ENCODE measurements around the gene ARHGDIG. TPM values are rescaled to one million over a fixed set of nuclear protein-coding genes. Genes with fewer than 3 reads are reported as not detected.
A peak's percentile ranks its signal among the peaks of the same experiment; 100 is the strongest.
"Not testable (repeated sequence)": the region's sequence is repeated elsewhere in the genome, so short reads cannot be mapped to it uniquely, and the experiment has no call there.

ARHGDIG gene
- total RNA-seq, 2 experiments from 2014 or later, result not detected

DNA sequence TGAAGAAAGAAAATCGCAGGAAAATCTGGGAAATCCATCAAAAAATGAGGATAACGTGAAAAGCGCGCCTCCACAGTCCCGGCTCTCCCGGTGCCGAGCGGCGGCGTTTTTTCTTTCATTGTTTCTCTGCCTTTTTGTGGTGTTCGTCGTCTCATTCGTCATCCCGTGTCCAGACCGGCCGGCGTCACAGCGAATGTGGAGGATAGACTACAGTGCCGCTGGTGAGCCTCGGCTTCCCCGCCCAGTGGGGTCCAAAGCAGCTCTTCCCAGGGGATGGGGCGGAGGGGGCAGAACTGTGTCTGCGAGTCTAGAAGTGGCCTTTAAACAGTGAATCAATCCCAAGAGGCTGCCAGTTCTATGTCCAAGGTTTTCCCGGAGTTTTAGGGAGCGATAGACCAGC is 25.9 kb upstream of the ARHGDIG start:
- POLR2A ChIA-PET, result interaction anchor here (1.3 to 2.2 kb wide), 2 partner anchors 20 to 27 kb away, joined by 6 to 24 read pairs; partner anchors contain the start of gene FAM234A
- H3K4me1 Mint-ChIP-seq, result peaks cover 47% of the 10 kb centered on the region

DNA sequence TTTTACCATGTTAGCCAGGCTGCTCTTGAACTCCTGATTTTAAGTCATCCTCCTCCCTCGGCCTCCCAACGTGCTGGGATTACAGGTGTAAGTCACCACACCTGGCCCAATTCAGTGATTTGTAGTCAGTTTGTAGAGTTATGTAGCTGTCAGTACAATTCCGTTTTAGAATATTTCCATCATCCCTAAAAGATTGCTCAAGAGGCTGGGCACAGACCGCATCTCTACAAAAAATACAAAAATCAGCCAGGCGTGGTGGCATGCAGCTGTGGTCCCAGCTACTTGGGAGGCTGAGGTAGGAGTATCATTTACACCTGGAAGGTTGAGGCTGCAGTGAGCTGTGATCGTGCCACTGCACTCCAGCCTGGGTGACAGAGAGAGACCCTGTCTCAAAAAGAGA is 25.2 kb upstream of the ARHGDIG start:
- Mint-ChIP-seq H3K9me3 (no peaks in the 10 kb centered on the region), H3K27me3 (no peaks in the 10 kb centered on the region), H3K4me1 (peaks cover 48% of the 10 kb centered on the region), H3K4me3 (peak overlapping the region; percentile 37), H3K36me3 (ENCODE audit: low read depth) (peaks cover 16% of the 10 kb centered on the region), H3K27ac (peak overlapping the region; percentile 81)
- no peak for DNase-seq
- ChIA-PET POLR2A (interaction anchor here (1.3 kb wide), 1 partner anchor 27 kb away, joined by 6 read pairs; no protein-coding TSS in a partner anchor), CTCF (interaction anchor here (1.4 kb wide), 1 partner anchor 148 kb away, joined by 4 read pairs; no protein-coding TSS in a partner anchor)

More for the DNA sequence above, 25.9 kb upstream of the ARHGDIG start:
- DNase-seq, result no peak
- no peak overlapping the region for H3K27ac Mint-ChIP-seq
- CTCF ChIA-PET, result interaction anchor here (1.4 to 2.4 kb wide), 2 partner anchors 20 to 147 kb away, joined by 4 to 10 read pairs; partner anchors contain the start of gene FAM234A
- no peaks in the 10 kb centered on the region for H3K27me3 Mint-ChIP-seq
- peaks cover 17% of the 10 kb centered on the region for H3K36me3 Mint-ChIP-seq (ENCODE audit: low read depth)
- no peaks in the 10 kb centered on the region for H3K9me3 Mint-ChIP-seq
- peak overlapping the region; percentile 51 for H3K4me3 Mint-ChIP-seq

- H3K27me3 Mint-ChIP-seq, POLR2A ChIA-PET, H3K9me3 Mint-ChIP-seq, CTCF ChIA-PET, H3K27ac Mint-ChIP-seq, DNase-seq, H3K4me3 Mint-ChIP-seq: not testable (repeated sequence)
- peaks cover 19% of the 10 kb centered on the region for H3K36me3 Mint-ChIP-seq (ENCODE audit: low read depth)
- peaks cover 34% of the 10 kb centered on the region for H3K4me1 Mint-ChIP-seq
These were observed 22.3 kb upstream of the ARHGDIG start for GRCh38 chr16:258091-258490.

GRCh38 chr16:259226-259625 is 21.2 kb upstream of the ARHGDIG start:
- ChIA-PET POLR2A (no interaction called here), CTCF (no interaction called here)
- peak overlapping the region; percentile 7 for H3K27ac Mint-ChIP-seq
- H3K27me3 Mint-ChIP-seq, result no peaks in the 10 kb centered on the region
- H3K36me3 Mint-ChIP-seq (ENCODE audit: low read depth), result peaks cover 15% of the 10 kb centered on the region
- no peaks in the 10 kb centered on the region for H3K9me3 Mint-ChIP-seq
- DNase-seq, result no peak
- peaks cover 25% of the 10 kb centered on the region for H3K4me1 Mint-ChIP-seq
- no peak overlapping the region for H3K4me3 Mint-ChIP-seq

DNA sequence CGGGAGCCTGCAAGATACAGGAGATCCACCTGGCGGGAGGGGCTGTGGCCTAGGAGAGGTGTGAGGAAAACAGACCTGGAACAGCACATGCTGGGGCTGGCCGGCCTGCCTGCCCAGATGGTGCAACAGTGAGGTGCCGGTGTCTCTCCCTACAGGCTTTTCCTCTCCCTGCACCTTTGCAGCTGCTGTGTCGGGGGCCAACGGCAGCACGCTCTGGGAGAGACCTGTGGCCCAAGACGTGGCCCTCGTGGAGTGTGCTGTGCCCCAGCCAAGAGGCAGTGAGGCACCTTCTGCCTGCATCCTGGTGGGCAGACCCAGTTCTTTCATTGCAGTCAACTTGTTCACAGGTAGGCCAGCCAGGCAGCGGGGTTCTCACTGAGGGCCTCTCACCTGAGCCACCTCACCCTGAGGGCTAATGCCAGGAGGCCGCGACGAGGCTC is 20.6 kb upstream of the ARHGDIG start:
- Mint-ChIP-seq H3K27ac (no peak overlapping the region), H3K27me3 (no peaks in the 10 kb centered on the region), H3K4me3 (no peak overlapping the region), H3K9me3 (no peaks in the 10 kb centered on the region), H3K4me1 (peaks cover 21% of the 10 kb centered on the region), H3K36me3 (ENCODE audit: low read depth) (peaks cover 14% of the 10 kb centered on the region)
- CTCF ChIA-PET, result no interaction called here
- POLR2A ChIA-PET, result no interaction called here
- DNase-seq, result no peak

DNA sequence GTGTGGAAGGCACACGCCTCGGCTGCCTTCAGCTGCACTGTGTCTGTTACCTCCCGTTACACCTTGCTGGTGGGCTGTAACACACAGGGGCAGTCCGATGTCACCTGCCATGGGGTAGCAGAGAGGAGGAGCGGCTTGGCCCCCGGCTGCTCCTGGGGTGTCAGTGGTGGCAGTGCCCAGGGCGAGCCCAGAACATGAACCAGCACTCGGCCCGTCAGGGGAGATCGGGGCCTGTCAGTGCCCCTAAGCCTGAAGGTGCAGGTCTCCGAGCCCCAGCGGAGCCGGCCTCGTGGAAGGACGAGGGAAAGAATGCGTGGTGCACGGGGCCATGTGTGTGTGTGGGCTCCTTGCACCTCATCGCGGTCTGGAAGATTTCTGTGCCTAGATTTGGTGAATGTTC is 20.1 kb upstream of the ARHGDIG start:
- Mint-ChIP-seq H3K27me3 (no peaks in the 10 kb centered on the region), H3K27ac (no peak overlapping the region), H3K4me1 (peaks cover 18% of the 10 kb centered on the region), H3K9me3 (no peaks in the 10 kb centered on the region), H3K36me3 (ENCODE audit: low read depth) (peaks cover 12% of the 10 kb centered on the region), H3K4me3 (no peak overlapping the region)
- ChIA-PET POLR2A (no interaction called here), CTCF (no interaction called here)
- DNase-seq, result no peak

DNA sequence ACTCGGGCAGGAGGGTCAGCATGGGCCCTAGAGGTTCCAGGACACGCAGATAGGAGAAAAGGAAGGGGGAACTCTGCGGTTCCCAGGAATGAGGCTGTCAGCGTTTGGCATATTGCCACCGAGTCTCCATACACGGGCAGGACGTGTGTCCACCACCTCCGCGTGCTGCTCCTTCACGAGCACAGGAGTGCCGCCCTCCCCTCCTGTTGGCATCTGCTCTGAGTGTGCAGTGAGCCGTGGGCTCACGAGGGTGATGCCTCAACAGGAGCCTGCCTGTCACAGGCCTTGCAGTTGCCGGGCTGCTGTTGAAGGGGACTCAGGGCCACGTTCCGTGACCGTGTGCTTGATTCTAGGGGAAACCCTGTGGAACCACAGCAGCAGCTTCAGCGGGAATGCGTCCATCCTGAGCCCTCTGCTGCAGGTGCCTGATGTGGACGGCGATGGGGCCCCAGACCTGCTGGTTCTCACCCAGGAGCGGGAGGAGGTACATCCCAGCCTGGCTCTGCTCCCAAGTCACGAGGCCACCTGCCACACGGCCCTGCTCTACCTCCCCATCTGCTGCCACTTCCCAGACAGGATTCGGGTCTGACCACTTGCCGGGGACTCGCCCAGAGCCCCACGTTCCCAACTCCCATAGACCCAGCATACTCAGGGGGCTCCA is 19.2 kb upstream of the ARHGDIG start:
- Mint-ChIP-seq H3K36me3 (ENCODE audit: low read depth) (peaks cover 7% of the 10 kb centered on the region), H3K4me1 (peaks cover 12% of the 10 kb centered on the region), H3K27ac (no peak overlapping the region), H3K27me3 (no peaks in the 10 kb centered on the region), H3K4me3 (no peak overlapping the region), H3K9me3 (no peaks in the 10 kb centered on the region)
- DNase-seq, result no peak
- ChIA-PET CTCF (no interaction called here), POLR2A (no interaction called here)

DNA sequence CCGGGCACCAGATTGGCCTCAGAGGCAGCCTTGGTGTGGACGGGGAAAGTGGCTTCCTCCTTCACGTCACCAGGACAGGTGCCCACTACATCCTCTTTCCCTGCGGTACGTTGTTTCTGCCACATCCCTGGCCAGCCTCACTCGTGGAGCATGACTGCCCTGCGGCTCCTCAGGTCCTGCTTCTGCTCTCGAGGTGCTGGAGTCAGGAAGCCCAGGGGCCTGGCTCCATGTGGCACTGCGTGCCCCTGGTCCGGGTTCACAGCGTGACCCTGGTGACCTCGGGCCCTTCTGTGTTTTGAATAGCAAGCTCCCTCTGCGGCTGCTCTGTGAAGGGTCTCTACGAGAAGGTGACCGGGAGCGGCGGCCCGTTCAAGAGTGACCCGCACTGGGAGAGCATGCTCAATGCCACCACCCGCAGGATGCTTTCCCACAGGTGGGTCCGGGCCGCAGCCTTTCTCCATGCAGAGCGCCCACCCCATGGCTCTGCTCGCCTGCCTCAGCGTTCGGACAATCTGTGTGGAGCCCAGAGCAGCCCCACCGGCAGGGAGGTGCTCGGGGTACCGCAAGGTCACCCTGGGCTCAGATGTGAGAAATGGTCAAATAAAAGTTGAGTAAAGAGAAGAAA is 18.2 kb upstream of the ARHGDIG start:
- DNase-seq, result no peak
- Mint-ChIP-seq H3K36me3 (ENCODE audit: low read depth) (peaks cover 7% of the 10 kb centered on the region), H3K4me1 (peaks cover 11% of the 10 kb centered on the region), H3K9me3 (no peaks in the 10 kb centered on the region), H3K4me3 (no peak overlapping the region), H3K27me3 (no peaks in the 10 kb centered on the region), H3K27ac (no peak overlapping the region)
- POLR2A ChIA-PET, result no interaction called here
- CTCF ChIA-PET, result no interaction called here

- Mint-ChIP-seq H3K27ac (no peak overlapping the region), H3K27me3 (no peaks in the 10 kb centered on the region), H3K9me3 (peaks cover 3% of the 10 kb centered on the region), H3K4me1 (peaks cover 9% of the 10 kb centered on the region), H3K36me3 (ENCODE audit: low read depth) (peaks cover 5% of the 10 kb centered on the region), H3K4me3 (no peak overlapping the region)
- CTCF ChIA-PET, result no interaction called here
- no peak for DNase-seq
- POLR2A ChIA-PET, result no interaction called here
These were observed 17.1 kb upstream of the ARHGDIG start for GRCh38 chr16:263182-263774.

- peaks cover 3% of the 10 kb centered on the region for H3K9me3 Mint-ChIP-seq
- H3K36me3 Mint-ChIP-seq (ENCODE audit: low read depth), result peaks cover 5% of the 10 kb centered on the region
- CTCF ChIA-PET, result no interaction called here
- DNase-seq, result no peak
- POLR2A ChIA-PET, result no interaction called here
- no peak overlapping the region for H3K4me3 Mint-ChIP-seq
- no peak overlapping the region for H3K27ac Mint-ChIP-seq
- H3K4me1 Mint-ChIP-seq, result peaks cover 8% of the 10 kb centered on the region
- no peaks in the 10 kb centered on the region for H3K27me3 Mint-ChIP-seq
These were observed 16.4 kb upstream of the ARHGDIG start for GRCh38 chr16:263944-264343.

DNA sequence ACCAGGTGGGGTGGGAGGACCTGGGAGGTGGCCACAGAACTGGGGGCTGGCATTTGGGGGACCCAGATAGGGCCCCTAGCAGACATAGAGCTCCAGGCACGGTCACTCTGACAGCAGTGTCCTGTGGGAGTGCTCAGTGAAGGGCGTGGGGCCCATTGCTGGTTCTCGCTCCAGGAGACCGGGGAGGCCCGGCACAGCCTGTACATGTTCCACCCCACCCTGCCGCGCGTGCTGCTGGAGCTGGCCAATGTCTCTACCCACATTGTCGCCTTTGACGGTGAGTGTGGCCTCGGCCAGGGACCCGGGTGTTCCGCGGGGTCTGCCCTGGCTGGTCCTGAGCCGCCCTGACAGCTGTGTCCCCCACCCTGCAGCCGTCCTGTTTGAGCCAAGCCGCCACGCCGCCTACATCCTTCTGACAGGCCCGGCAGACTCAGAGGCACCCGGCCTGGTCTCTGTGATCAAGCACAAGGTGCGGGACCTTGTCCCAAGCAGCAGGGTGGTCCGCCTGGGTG is 15.9 kb upstream of the ARHGDIG start:
- Mint-ChIP-seq H3K36me3 (ENCODE audit: low read depth) (peaks cover 5% of the 10 kb centered on the region), H3K4me3 (no peak overlapping the region), H3K4me1 (peaks cover 3% of the 10 kb centered on the region), H3K27ac (no peak overlapping the region), H3K9me3 (peaks cover 3% of the 10 kb centered on the region), H3K27me3 (no peaks in the 10 kb centered on the region)
- POLR2A ChIA-PET, result no interaction called here
- CTCF ChIA-PET, result no interaction called here
- no peak for DNase-seq

- H3K4me3 Mint-ChIP-seq, result no peak overlapping the region
- H3K27ac Mint-ChIP-seq, result no peak overlapping the region
- ChIA-PET POLR2A (no interaction called here), CTCF (no interaction called here)
- H3K36me3 Mint-ChIP-seq (ENCODE audit: low read depth), result peaks cover 5% of the 10 kb centered on the region
- no peak for DNase-seq
- no peaks in the 10 kb centered on the region for H3K27me3 Mint-ChIP-seq
- peaks cover 3% of the 10 kb centered on the region for H3K9me3 Mint-ChIP-seq
- H3K4me1 Mint-ChIP-seq, result peaks cover 3% of the 10 kb centered on the region
These were observed 15.3 kb upstream of the ARHGDIG start for GRCh38 chr16:265002-265529.

- peaks cover 3% of the 10 kb centered on the region for H3K9me3 Mint-ChIP-seq
- peaks cover 5% of the 10 kb centered on the region for H3K36me3 Mint-ChIP-seq (ENCODE audit: low read depth)
- H3K4me3 Mint-ChIP-seq, result no peak overlapping the region
- no peaks in the 10 kb centered on the region for H3K27me3 Mint-ChIP-seq
- CTCF ChIA-PET, result no interaction called here
- POLR2A ChIA-PET, result no interaction called here
- no peak for DNase-seq
- no peak overlapping the region for H3K27ac Mint-ChIP-seq
- peaks cover 3% of the 10 kb centered on the region for H3K4me1 Mint-ChIP-seq
These were observed 14.7 kb upstream of the ARHGDIG start for GRCh38 chr16:265711-266110.

Data from activated CD4-positive, alpha-beta memory T cell treated with anti-CD3 and anti-CD28 coated beads, Interleukin-2, amount 10 ng/mL, durations not matched to agents 7 days and 5 days (primary cell).